BE2C (cell line): ENCODE data around the gene LGALS8.

Experiments
- DNase-seq: peaks from one replicate; pipeline ENCODE4 v3.0.0-alpha.2; 2020
- H3K27me3 ChIP-seq: fragments of 250-450 bp; sonication (Bioruptor Pico); 2 replicates; pipeline ENCODE4 v1.5.1; 2020; ENCODE audit warnings: mild to moderate bottlenecking
- H3K36me3 ChIP-seq: fragments of 250-450 bp; sonication (Bioruptor Pico); 2 replicates; pipeline ENCODE4 v1.5.1; 2020; ENCODE audit warnings: mild to moderate bottlenecking
- H3K4me1 ChIP-seq: fragments of 250-450 bp; sonication (Bioruptor Pico); 2 replicates; pipeline ENCODE4 v1.5.1; 2020
- H3K4me3 ChIP-seq: 2 replicates; pipeline ENCODE4 v1.5.1; 2011; ENCODE audit warnings: low read depth, low read length
- H3K9me3 ChIP-seq: fragments of 250-450 bp; sonication (Bioruptor Pico); 2 replicates; pipeline ENCODE4 v1.5.1; 2020
- CTCF ChIP-seq: IDR thresholded peaks from 2 replicates; pipeline ENCODE4 v1.5.1; 2012; ENCODE audit warnings: mild to moderate bottlenecking, low read depth, low read length

Gene LGALS8

GRCh38 chr1:236522937-236523703, 662 bp upstream of the LGALS8 start:
- H3K4me3 ChIP-seq, result no peak overlapping the region
- TF ChIP-seq CTCF, result no peak
- no peak for DNase-seq

GRCh38 chr1:236524142-236524894, 536 bp downstream of the LGALS8 start:
- DNase-seq, result peak; percentile 68
- no peaks in the 10 kb centered on the region for H3K36me3 ChIP-seq
- no peaks in the 10 kb centered on the region for H3K27me3 ChIP-seq
- peaks cover 2% of the 10 kb centered on the region; the same call in 1 of the 2 replicates for H3K4me1 ChIP-seq
- H3K9me3 ChIP-seq, result no peaks in the 10 kb centered on the region
- TF ChIP-seq CTCF, result no peak
- peak overlapping the region; percentile 61 for H3K4me3 ChIP-seq

More at GRCh38 chr1:236522937-236523703, 662 bp upstream of the LGALS8 start:
- Histone ChIP-seq H3K9me3 (no peaks in the 10 kb centered on the region), H3K36me3 (no peaks in the 10 kb centered on the region), H3K27me3 (no peaks in the 10 kb centered on the region), H3K4me1 (peaks cover 2% of the 10 kb centered on the region; the same call in 1 of the 2 replicates)

DNA sequence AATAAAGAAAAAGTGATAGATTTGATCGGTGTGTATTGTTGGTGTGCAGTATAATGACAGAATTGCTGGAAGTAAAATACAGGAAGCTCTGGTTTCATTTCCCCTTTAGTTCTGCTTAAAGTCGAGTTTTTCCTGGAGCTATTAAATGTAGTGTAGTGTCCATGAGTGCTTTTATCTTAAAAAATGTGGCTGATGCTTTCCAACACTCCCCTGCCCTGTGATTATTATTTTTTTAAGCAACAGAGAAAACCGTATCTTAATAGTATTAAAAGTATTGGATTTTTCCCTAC, 1.1 kb downstream of the LGALS8 start:
- TF ChIP-seq CTCF, result no peak
- peak overlapping the region; percentile 61 for H3K4me3 ChIP-seq
- H3K27me3 ChIP-seq, result no peaks in the 10 kb centered on the region
- no peak for DNase-seq
- H3K36me3 ChIP-seq, result no peaks in the 10 kb centered on the region
- H3K9me3 ChIP-seq, result no peaks in the 10 kb centered on the region
- H3K4me1 ChIP-seq, result peaks cover 2% of the 10 kb centered on the region; the same call in 1 of the 2 replicates

- H3K27me3 ChIP-seq, result no peaks in the 10 kb centered on the region
- DNase-seq, result no peak
- H3K36me3 ChIP-seq, result no peaks in the 10 kb centered on the region
- H3K4me1 ChIP-seq, result peaks cover 2% of the 10 kb centered on the region; the same call in 1 of the 2 replicates
- H3K4me3 ChIP-seq, result no peak overlapping the region
- no peak for TF ChIP-seq CTCF
- no peaks in the 10 kb centered on the region for H3K9me3 ChIP-seq
These were observed 2.3 kb downstream of the LGALS8 start for GRCh38 chr1:236526079-236526478.

GRCh38 chr1:236530286-236530685, 6.5 kb downstream of the LGALS8 start:
- H3K4me3 ChIP-seq, result no peak overlapping the region
- H3K36me3 ChIP-seq, result no peaks in the 10 kb centered on the region
- TF ChIP-seq CTCF, result no peak
- no peaks in the 10 kb centered on the region for H3K4me1 ChIP-seq
- DNase-seq, result no peak
- no peaks in the 10 kb centered on the region for H3K9me3 ChIP-seq
- H3K27me3 ChIP-seq, result no peaks in the 10 kb centered on the region

- no peak for DNase-seq
- TF ChIP-seq CTCF, result no peak
- H3K4me1 ChIP-seq, result peaks cover 2% of the 10 kb centered on the region; the same call in 1 of the 2 replicates
- H3K9me3 ChIP-seq, result no peaks in the 10 kb centered on the region
- no peak overlapping the region for H3K4me3 ChIP-seq
- no peaks in the 10 kb centered on the region for H3K36me3 ChIP-seq
- no peaks in the 10 kb centered on the region for H3K27me3 ChIP-seq
These were observed 7.2 kb downstream of the LGALS8 start for GRCh38 chr1:236530959-236531358.
